ENCODE results near the gene LEF1.

Gene LEF1

DNA sequence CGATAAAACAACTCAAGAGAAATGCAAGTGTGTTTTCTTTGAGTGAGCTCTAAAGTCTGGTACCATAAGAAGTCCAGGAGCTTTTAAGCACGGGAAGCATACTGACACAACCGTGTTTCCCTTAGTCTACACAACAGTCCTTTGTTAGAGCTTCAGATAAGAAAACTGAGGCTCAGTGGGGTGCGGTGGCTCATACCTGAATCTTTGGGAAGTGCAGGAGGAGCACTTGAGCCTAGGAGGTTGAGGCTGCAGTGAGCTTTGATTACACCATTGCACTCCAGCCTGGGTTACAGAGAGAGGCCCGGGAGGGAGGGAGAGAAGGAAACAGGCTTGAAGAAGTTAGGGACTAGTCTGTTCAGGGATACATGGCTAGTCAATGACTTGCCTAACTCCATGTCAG, 21.9 kb downstream of the LEF1 start:
- no peak for DNase-seq (ENCODE audit: low read depth)
- TF ChIP-seq, protein P1, sequence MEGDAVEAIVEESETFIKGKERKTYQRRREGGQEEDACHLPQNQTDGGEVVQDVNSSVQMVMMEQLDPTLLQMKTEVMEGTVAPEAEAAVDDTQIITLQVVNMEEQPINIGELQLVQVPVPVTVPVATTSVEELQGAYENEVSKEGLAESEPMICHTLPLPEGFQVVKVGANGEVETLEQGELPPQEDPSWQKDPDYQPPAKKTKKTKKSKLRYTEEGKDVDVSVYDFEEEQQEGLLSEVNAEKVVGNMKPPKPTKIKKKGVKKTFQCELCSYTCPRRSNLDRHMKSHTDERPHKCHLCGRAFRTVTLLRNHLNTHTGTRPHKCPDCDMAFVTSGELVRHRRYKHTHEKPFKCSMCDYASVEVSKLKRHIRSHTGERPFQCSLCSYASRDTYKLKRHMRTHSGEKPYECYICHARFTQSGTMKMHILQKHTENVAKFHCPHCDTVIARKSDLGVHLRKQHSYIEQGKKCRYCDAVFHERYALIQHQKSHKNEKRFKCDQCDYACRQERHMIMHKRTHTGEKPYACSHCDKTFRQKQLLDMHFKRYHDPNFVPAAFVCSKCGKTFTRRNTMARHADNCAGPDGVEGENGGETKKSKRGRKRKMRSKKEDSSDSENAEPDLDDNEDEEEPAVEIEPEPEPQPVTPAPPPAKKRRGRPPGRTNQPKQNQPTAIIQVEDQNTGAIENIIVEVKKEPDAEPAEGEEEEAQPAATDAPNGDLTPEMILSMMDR (conservative IDR thresholded peaks at IDR 0.05; ENCODE audit: control insufficient read depth, insufficient read depth, low read depth, low read length), result no peak
- no peak overlapping the region for H3K4me3 ChIP-seq (ENCODE audit: control insufficient read depth, low read depth, low read length)

DNA sequence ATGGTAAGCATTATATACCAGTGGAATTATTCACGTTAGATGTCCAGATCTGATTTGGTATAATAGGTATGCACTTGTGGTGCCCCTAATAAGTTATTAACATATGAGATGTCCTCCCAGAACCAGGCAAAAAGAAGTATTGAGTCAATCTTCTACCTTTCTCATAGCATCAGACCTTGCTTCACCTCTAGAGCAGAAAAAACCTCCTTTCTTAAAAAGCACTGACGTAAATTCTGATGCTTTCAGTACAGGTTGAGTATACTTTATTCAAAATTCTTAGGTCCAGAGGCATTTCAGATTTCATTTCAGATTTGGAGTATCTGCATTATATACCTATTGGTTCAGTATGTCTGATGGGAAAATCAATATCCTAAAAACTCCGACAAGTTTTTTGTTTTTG, 22.4 kb downstream of the LEF1 start:
- H3K4me3 ChIP-seq (ENCODE audit: control insufficient read depth, low read depth, low read length), result no peak overlapping the region

DNA sequence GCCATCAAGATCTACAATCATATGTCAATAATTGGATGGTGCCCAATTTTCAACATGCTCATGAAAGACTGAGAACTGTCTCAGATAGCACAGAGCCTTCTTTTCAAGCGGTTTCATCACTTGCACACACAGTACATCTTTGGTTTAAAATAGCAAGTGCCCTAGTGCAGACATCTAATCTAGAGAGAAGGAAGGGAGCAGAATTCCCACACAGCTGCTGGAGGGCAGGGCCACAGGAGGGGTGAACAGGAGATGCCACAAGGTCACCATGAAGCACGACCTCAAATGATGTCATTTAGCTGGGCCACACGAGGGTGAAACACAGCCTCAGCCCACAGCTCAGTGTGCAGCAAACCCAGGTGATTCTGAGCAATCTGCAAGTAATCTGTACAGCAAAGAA, 24.3 kb downstream of the LEF1 start:
- DNase-seq (ENCODE audit: low read depth), result no peak
- TF ChIP-seq, protein P1 (conservative IDR thresholded peaks at IDR 0.05; ENCODE audit: control insufficient read depth, insufficient read depth, low read depth, low read length), result no peak
- no peak overlapping the region for H3K4me3 ChIP-seq (ENCODE audit: control insufficient read depth, low read depth, low read length)

More for the DNA sequence above, 22.4 kb downstream of the LEF1 start:
- TF ChIP-seq, protein P1 (conservative IDR thresholded peaks at IDR 0.05; ENCODE audit: control insufficient read depth, insufficient read depth, low read depth, low read length), result no peak
- no peak for DNase-seq (ENCODE audit: low read depth)

DNA sequence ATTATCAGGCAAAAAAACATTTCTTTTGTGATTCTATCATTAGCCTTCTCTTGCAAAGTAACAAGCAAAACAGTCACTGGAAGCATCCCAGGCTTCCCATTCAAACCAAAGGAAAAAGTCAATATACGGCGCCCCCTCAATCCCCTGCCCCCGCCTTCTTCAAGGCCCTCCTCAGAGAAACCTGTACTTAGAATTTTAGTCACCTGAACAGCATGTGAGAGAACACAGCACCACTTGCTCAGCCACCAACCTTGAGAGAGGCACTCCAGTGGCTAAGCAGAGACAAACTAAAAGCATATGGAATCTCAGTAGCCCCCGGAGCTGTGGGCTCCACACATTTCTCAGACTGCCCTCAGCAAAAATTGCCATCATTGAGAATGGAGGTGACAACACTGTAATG, 25.2 kb downstream of the LEF1 start:
- DNase-seq (ENCODE audit: low read depth), result no peak
- TF ChIP-seq, protein P1 (conservative IDR thresholded peaks at IDR 0.05; ENCODE audit: control insufficient read depth, insufficient read depth, low read depth, low read length), result no peak
- H3K4me3 ChIP-seq (ENCODE audit: control insufficient read depth, low read depth, low read length), result no peak overlapping the region

DNA sequence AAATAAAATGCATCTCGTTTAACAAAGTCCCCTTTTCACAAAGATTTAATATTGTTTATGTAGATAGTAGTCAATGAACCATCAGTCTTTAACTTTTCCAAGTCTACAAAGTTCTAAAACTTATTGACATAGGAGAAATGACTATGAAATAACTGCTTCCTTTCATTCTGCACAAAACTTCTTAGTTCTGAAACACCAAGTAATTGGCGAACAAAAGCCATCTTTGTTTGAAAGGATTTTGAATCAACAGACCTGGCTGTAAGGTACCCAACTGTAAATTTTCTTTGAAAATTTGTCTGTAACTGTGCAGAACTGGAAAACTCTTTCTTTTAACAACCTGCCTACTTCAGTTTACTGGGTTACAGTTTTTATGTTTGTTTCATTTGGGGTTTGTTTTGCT, 25.9 kb downstream of the LEF1 start:
- DNase-seq (ENCODE audit: low read depth), result no peak
- H3K4me3 ChIP-seq (ENCODE audit: control insufficient read depth, low read depth, low read length), result no peak overlapping the region
- TF ChIP-seq, protein P1 (conservative IDR thresholded peaks at IDR 0.05; ENCODE audit: control insufficient read depth, insufficient read depth, low read depth, low read length), result no peak

DNA sequence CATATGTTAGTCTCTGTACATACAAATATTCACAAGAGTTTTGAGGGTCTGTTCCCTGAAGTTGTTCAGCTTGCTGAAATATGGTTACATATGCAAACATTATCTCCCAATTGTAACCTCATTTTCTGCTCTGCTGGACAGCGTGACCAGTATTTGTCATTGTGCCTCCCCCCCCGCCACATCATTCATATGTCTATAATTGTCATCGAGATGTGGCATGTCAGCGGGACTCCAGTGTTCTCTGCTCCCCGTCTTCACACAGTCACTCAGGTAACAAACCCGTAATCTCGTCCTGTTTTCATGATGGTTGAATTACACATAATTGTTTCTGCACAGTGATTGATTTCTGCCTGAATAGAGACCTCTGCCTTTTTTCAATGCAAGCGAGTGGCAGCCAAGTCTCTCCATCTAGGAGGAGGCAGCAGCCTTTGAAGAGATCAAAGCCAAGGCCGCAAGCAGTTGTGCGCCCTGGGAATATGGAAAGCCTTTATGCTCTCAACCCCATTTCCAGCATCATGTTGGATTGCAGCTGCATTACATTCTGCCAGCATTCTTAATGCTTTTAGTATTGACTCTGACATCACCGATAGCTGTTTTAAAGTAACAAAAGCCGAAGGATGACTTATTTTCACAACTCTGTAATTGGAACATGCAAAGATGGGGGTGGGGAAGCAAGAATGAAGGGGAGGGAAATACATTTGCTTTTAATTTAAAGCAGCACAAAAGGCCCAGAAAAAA, 27.4 kb downstream of the LEF1 start:
- TF ChIP-seq, protein P1 (conservative IDR thresholded peaks at IDR 0.05; ENCODE audit: control insufficient read depth, insufficient read depth, low read depth, low read length), result no peak
- DNase-seq (ENCODE audit: low read depth), result peak; percentile 36
- H3K4me3 ChIP-seq (ENCODE audit: control insufficient read depth, low read depth, low read length), result no peak overlapping the region
